Measurements from ENCODE around the gene FMNL2.

- TF ChIP-seq EZH2phosphoT487 (IDR thresholded peaks at IDR 0.05; ENCODE audit: insufficient read depth, low read depth) (no peak), EZH2 (IDR thresholded peaks at IDR 0.05; ENCODE audit: insufficient read depth, poor library complexity, severe bottlenecking) (no peak)
Measured at GRCh38 chr2:152396051-152396511, 61.1 kb downstream of the FMNL2 start.
